GM19463 (cell line): ENCODE data around the gene TRIP4.
"Not testable (repeated sequence)": the region's sequence is repeated elsewhere in the genome, so short reads cannot be mapped to it uniquely, and the experiment has no call there.

Source experiments
- ATAC-seq: cut with Tn5 transposase; IDR thresholded peaks from one replicate; pipeline ENCODE4 v1.9.1; 2021; ENCODE audit warnings: mild to moderate bottlenecking, moderate library complexity; ENCODE audit not compliant: unreplicated experiment

Gene TRIP4

GRCh38 chr15:64483749-64484148 is 96.1 kb downstream of the TRIP4 start:
- no peak for ATAC-seq

- ATAC-seq: no peak
Observed at GRCh38 chr15:64485796-64486195, 98.2 kb downstream of the TRIP4 start.

GRCh38 chr15:64490598-64491259 is 103.1 kb downstream of the TRIP4 start:
- ATAC-seq: no peak

- ATAC-seq: no peak
Observed at GRCh38 chr15:64493641-64494040, 106.0 kb downstream of the TRIP4 start.

- ATAC-seq: not testable (repeated sequence)
Observed at GRCh38 chr15:64495968-64496367, 108.3 kb downstream of the TRIP4 start.

GRCh38 chr15:64500695-64501395 is 113.2 kb downstream of the TRIP4 start:
- no peak for ATAC-seq

GRCh38 chr15:64501396-64501715 is 113.7 kb downstream of the TRIP4 start:
- ATAC-seq: no peak

- no peak for ATAC-seq
Observed at GRCh38 chr15:64502151-64502550, 114.5 kb downstream of the TRIP4 start.

- no peak for ATAC-seq
Observed at GRCh38 chr15:64502551-64502950, 114.9 kb downstream of the TRIP4 start.

GRCh38 chr15:64503197-64503596 is 115.6 kb downstream of the TRIP4 start:
- no peak for ATAC-seq

GRCh38 chr15:64503640-64504039 is 116.0 kb downstream of the TRIP4 start:
- no peak for ATAC-seq
